Measurements from ENCODE around the gene NFU1.
"Not testable (repeated sequence)": the region's sequence is repeated elsewhere in the genome, so short reads cannot be mapped to it uniquely, and the experiment has no call there.

Gene NFU1

DNA sequence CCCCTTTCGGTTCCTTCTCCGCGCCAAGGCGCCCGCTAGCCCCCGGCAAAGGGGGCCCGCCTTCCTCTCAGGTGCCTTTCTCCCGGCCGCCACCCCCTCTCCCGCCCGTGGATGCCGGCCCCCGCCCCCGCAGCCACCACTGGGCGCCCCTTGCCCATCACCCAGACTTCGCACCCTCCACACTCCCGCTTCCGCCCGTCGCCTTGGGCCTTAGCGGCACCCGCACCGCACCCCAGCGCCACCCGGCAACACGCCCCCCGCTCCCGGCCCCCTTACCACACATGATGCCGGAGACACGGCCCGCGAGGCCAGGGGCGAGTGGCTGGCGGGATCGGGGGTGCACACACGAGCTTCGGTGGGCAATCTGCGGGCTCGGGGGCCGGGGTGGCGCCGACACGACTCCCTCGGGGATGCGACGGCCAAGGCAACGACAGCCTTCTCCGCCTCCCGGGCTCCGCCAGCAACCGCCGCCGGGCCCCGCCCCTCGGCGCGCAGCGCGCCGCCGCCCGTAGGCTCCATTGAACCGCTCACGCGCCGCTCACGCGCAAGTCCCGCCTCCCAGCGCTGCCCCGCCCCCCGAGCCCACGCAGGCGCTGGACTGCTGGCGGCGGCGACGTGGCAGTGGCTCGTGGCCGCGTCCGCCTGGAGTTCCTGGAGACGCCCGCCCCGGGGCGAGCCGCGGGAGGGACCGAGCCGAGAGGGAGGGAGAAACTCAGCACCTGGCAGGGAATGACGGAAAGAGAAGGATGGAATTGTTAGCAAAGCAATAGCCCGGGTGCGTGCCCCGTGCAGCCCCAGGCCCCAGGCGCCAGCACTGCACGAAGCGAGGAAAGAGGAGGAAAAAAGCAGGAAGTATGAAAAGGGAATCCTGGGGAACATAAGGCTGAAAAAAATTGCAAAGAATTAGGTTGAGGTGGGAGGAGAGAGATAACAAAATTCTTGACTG lies 50.2 kb downstream of the NFU1 start, which contains the start of gene GFPT1:
TSS of gene GFPT1 (minus strand) at position 439 of the 946 bp plus-strand sequence. CDS start at position 283, 156 bp downstream.
- peak; percentile 96 for DNase-seq

DNA sequence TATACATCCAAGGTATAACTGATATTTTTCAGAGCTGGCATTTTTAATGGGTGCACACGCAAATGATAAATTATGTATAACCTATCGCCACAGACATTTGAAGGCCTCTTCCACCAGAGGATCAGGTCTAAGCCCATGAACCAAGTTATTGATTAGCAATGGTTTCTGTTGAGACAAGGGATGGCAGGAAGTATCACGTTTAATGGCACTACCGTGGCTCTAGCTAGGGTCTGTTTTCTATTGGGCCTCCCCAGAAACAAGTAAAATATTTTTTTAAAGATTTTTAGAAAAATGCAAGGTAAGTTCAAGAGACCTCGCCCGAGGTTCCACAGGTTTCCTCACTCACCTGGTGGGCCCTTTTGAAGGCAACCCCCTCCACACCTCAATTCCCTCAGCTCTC lies 50.9 kb downstream of the NFU1 start:
- no peak for DNase-seq

DNA sequence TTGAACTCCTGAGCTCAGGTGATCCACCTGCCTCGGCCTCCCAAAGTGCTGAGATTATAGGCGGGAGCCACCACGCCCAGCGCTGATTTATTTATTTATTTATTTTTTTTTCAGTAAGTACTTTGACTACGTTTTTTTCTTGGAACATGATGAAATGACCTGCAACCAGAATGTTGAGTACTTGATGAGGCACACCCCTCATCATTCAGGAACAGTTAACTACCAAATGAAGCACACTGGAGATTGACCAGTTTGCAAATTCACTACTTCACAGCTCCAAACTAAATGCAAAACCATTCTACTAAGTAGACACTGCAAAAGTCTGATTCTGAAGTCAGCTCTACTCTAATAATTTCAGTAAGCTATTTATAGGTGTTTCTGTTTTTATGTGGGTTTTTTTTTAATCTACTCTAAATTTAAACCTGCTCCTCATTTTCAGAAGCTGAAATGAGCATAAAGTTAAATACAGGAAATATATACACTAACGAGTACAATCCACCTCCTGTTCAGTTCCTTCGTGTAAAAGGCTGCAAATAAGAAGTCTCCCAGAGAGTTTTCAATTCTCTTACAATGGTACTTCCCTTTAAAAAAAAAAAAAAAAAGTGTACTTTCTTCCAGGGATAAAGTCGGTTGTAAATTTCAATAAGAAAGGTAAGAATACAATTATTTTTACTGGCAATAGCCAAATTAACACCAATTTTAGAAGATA lies 51.6 kb downstream of the NFU1 start:
- peak; percentile 25 for DNase-seq

DNA sequence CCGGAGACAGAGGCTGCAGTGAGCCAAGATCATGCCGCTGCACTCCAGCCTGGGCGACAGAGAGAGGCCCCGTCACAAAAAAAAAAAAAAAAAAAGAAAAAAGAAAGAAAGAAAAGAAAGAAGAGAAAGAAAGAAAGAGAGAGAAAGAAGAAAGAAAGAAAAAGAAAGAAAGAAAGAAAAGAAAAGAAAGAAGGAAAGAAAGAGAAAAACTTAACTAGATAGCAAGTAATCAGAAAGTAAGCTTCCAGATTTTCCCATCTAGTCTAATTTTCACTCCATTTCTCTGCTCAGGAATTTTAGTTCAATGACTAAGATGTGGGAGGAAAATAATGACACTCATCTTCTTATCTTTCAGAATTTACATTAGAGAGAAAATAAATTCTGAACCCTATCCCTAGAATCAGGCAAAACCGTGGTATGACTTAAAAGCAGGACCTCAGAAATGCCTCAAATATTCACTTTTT lies 52.6 kb downstream of the NFU1 start:
- no peak for DNase-seq

DNA sequence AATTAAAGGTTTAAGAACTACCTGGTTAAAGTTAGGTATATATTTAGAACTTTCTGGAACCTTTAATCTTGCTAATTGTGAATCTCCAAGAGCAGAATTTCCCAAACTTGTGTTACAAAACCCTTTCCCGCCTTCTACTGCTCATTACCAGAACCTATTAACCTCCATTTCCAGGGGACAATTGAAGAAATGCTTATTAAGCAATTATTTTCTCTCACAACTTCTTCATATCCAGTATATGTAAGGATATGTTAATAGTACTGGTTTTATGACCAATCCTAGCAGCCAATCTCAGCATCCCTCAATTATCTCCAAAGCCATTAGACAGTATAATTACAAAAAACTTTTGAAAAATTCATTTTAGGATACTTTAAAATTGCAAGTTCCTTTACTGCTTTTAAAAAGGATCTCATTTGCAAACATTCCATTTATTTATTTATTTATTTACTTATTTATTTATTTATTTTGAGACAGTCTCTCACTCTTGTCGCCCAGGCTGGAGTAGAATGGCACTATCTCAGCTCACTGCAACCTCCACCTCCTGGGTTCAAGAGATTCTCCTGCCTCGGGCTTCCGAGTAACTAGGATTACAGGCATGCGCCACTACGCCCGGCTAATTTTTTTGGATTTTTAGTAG lies 53.9 kb downstream of the NFU1 start:
- no peak for DNase-seq

DNA sequence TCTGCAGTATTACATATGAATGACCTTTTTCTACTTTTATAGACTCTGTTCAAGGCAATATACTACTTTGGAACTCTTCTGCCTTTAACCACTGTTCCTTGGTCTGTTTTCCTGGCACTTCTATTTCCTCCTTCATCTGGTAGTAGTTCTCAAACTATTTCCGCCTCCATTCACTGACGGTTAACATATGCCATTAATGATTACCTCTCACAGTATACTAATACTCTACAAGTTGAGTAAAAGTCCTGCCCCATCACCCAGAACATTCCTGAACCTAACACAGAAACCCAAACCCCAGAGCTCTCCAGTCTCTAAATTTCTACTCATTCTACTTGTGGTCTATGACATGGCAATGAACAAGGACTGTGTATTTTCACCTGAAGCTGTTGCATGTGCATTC lies 54.7 kb downstream of the NFU1 start:
- no peak for DNase-seq

DNA sequence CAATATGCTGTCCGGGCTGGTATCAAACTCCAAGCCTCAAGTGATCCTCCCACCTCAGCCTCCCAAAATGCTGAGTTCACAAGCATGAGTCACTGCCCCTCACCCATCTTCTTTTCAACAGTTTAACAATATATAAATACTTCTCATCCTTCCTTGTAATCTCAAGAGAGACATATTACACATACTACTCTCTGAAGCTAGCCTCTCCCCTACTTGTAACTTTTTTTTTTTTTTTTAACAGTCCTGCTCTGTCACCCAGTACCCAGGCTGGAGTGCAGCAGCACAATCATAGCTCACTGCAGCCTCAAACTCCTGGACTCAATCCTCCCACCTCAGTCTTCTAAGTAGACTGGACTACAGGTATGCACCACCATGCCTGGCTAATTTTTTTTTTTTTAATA lies 55.9 kb downstream of the NFU1 start:
- DNase-seq = peak; percentile 60

DNA sequence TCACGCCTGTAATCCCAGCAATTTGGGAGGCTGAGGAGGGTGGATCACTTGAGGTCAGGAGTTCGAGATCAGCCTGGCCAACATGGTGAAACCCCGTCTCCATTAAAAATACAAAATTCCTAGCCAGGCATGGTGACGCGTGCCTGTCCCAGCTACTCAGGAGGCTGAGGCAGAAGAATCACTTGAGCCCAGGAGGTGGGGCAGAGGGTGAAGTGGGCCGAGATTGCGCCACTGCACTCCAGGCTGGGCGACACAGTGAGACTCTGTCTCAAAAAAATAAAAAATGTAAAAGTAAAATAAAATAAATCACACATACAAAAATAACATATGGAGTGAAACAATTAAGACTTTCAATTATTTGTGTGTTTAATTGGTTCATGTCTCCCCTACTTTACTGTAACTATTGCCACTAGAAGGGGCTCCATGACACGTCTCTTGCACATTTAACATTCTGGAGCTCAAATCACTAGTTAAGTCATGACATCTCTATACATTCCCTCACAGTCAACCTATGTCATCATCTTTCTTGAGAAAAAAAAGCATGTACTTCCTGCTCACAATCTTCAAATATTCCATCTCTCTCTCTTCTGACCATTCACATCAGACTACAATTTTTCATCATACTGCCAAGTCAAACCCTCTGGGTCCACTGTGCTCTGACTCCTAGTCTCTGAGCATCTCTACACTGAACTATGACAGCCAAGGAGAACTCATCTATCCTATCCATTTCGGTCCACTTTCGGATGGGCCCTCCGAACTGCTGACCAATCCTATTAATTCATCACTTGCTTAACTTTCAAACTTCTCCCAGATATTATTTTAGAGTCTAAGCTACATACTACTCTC lies 56.9 kb downstream of the NFU1 start:
- no peak for DNase-seq

DNA sequence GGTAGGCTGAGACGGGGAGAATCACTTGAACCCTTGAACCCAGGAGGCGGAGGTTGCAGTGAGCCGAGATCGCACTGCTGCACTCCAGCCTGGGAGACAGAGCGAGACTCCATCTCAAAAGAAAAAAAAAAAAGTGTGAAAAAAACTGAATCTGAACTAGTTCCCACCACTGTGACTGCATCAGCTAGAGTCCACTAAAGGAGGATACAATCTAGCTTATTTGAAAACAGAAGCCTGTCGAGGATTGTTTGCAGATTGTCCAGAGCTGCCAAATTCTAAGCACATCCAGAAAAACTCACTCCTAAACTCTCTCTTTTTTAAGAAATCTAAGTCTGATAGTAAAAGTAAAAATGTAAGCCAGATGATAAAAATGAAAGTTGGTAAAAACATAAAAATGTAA lies 60.8 kb downstream of the NFU1 start:
- DNase-seq = no peak

DNA sequence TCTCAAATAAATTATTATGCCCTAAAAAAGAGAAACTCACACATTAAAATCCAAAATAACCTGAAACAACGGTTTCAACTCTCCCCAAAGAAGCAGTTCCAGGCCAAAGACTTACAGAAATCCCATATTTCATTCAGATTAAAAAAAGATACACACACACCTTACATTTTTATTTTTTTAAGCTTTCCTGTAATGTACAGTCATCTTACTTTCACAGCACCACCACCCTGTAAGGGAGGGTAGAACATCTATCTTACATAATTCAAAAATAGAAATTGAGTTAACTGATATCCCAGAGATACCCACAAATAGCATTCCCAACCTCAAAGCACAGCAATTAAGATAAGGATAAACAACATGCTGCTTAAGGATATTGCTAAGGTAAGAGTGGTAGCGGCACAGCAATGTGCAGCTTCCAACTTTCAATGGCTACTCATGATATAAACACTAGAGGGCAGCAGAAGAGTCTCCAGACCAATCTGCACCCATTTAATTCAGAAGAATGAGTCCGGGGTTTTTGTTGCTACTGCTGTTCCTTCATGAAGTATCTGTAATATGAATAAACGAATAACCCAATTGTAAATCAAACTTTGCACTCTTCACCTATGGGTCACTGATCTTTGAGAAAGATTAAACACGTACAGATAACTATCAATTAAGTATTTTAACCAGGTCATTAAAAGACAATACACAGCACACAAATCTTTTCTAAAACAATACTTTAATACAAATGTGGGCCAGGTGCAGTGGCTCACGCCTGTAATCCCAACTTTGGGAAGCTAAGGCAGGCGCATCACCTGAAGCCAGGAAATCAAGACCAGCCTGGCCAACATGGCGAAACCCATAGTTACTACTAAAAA lies 61.5 kb downstream of the NFU1 start:
- DNase-seq = peak; percentile 77

DNA sequence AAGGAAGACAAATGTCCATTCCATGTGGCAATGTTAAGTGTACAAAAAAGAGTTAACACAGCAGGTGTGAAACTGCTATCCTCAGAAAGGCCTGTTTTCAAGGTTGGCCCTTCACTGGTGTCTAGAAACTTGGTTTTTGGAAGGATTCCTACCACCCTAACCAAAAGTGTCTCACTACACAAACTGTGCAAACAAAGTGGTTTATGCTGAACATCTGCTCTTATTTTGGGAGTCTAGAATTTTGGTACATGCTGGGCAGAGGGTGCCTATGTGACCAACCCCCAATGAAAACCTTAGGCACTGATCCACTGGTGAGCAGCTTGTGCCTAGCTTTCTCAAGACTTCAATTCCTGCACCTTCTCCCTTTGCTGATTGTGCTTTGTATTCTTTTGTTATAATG lies 64.5 kb downstream of the NFU1 start:
- no peak for DNase-seq

DNA sequence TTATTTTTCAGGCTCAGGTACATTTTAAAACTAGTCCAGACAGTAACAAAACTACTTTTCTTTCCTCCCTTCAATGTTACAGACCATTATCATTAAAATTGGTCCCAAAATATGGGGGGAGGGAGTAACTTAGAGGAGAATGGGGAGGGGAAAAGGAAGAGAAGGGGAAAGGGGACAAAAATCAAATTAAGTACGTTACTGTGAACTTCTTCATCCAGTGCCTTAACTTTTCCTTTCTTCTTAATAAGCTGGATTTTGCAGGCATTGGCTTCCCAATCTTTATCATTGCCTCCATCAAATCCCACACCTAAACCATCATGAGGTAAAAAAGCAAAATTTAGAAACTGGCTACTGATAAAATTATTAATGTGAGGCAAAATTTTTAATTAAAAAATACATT lies 67.4 kb downstream of the NFU1 start:
- DNase-seq = no peak

DNA sequence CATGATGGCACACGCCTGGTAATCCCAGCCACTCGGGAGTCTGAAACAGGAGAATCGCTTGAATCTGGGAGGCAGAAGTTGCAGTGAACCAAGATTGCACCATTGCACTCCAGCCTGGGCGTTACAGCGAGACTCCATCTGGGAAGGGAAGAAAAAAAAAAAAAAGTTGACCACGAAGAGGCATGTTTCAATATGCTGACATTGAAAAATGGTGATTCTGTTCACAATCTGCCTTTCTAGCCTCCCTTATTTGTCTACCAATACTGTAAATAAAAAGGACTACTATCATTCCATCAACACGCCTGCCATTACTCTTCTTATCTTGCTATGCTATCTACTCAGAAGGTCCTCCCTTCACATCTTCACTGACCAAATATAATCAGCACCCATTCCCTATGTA lies 68.6 kb downstream of the NFU1 start:
- no peak for DNase-seq

DNA sequence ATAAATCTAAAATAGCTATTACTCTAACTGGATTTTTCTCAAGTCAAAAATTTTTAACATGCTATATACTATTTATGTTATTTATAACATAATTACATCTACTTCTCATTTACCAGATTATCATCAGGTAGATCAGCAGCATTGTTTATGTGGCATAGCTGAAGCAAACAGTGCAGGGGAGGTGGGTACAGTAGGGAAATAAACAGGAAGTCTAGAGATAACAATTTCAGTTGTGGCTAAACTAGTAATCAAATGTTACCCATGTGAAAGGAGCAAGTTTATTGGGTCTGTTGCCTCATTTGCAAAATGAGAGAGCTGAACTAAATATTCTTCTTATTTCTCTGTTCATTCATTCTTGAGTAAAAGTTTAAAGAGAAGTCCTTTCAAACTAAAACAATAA lies 77.9 kb downstream of the NFU1 start:
- DNase-seq = no peak

DNA sequence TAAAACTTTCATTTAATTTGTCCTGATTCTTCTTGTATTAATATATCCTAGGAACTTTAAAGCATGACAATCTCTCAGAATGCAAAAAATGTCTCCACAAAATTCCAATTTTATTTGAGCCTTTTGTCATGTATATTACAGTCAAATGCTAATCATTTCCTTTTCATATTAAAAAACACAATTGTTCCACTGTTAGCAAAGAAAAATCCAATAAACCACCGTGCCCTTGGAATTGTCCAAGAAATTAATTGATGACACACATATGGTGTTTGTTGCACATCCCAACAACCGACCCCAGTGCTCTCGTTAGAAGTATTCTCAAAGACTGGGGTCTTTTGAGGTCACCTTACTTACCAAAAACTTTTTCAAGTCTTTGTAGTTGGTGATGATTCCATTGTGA lies 78.3 kb downstream of the NFU1 start:
- DNase-seq = no peak

DNA sequence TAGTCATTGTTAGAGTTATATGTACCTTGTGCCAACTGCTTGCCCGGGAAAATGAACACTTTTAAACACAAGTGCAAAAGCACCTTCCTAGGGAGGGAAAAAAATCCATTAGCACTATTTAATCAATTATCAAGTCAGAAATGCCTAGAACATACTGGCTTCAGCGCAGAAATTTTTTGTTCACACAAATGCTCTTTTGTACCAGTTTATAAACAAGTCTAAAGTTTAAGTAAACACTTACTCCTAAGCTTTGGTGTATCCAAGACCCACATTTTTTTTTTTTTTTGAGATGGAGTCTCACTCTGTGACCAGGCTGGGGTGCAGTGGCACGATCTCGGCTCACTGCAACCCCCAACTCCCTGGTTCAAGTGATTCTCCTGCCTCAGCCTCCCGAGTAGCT lies 80.8 kb downstream of the NFU1 start:
- no peak for DNase-seq

DNA sequence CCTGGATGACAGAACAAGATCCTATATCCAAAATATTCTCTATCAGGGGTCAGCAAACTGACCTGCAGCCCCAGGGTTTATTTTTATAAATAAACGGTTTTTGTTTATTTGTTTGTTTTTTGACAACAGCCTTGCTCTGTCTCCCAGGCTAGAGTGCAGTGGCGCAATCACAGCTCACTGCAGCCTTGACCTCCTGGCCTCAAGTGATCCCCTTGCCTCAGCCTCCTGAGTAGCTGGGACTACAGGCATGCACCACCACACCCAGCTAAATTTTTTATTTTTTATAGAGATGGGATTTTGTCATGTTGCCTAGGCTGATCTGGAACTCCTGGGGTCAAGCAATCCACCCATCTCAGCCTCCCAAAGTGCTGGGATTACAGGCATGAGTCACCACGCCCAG lies 82.3 kb downstream of the NFU1 start:
- not testable (repeated sequence) for DNase-seq

DNA sequence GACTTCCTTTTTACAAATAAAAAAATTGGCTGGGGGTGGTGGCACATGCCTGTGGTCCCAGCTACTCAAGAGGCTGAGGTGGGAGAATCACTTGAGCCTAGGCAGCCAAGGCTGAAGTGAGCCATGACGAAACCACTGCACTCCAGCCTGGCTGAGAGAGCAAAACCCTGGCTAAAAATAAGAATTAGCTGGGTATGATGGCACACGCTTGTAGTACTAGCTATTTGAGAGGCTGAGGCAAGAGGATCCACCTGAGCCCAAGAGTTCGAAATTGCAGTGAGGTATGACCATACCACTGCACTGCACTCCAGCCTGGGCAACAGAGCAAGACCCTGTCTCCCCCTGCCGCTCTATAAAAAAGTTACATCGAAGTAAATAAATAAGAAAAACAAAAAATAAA lies 83.9 kb downstream of the NFU1 start:
- DNase-seq = no peak

DNA sequence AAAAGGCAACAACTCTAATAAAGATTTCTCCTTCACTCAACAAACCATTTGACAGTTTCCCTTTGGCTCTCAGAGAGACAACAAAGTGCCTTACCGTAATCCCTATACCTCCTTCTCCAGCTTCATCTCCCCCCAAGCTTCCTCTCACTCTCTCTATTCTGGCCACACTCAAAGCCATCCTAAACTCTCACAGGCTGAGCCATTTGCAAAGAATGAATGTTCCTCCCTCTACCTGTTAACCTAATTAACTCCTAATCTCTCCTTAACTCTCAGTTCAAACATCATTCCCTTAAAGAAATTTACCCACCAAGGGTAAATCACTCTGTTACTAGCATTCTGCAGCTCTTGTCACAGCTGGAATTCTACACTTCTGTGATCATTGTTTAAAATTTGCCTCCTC lies 88.5 kb downstream of the NFU1 start:
- no peak for DNase-seq
